IPS-18a (cell line): ENCODE measurements around the gene SELENOM.

Source experiments
- H3K27ac ChIP-seq: one replicate; pipeline ENCODE4 v1.5.1; 2013; ENCODE audit warnings: low read length
- H3K27me3 ChIP-seq: one replicate; pipeline ENCODE4 v1.6.1; 2013; ENCODE audit warnings: mild to moderate bottlenecking, low read length; ENCODE audit not compliant: control insufficient read depth, insufficient read depth
- H3K36me3 ChIP-seq: one replicate; pipeline ENCODE4 v1.6.1; 2013; ENCODE audit warnings: low read depth, low read length; ENCODE audit not compliant: control insufficient read depth
- H3K4me1 ChIP-seq: one replicate; pipeline ENCODE4 v1.6.1; 2013; ENCODE audit warnings: low read depth, low read length; ENCODE audit not compliant: control insufficient read depth
- H3K4me3 ChIP-seq: one replicate; pipeline ENCODE4 v1.5.1; 2013; ENCODE audit warnings: low read length
- H3K9ac ChIP-seq: one replicate; pipeline ENCODE4 v1.6.1; 2013; ENCODE audit warnings: mild to moderate bottlenecking, low read length, moderate library complexity
- H3K9me3 ChIP-seq: one replicate; pipeline ENCODE4 v1.6.1; 2013; ENCODE audit warnings: low read depth, low read length; ENCODE audit not compliant: control insufficient read depth

The SELENOM gene

GRCh38 chr22:31095637-31096249 is 11.6 kb downstream of the SELENOM start:
- H3K4me1 ChIP-seq: peaks cover 6% of the 10 kb centered on the region
- H3K27me3 ChIP-seq: no peaks in the 10 kb centered on the region
- no peaks in the 10 kb centered on the region for H3K9me3 ChIP-seq
- H3K9ac ChIP-seq: no peak overlapping the region
- H3K36me3 ChIP-seq: no peaks in the 10 kb centered on the region
- no peak overlapping the region for H3K4me3 ChIP-seq
- no peak overlapping the region for H3K27ac ChIP-seq

GRCh38 chr22:31094741-31095140 is 12.6 kb downstream of the SELENOM start:
- no peaks in the 10 kb centered on the region for H3K36me3 ChIP-seq
- H3K4me3 ChIP-seq: no peak overlapping the region
- peaks cover 6% of the 10 kb centered on the region for H3K4me1 ChIP-seq
- H3K27me3 ChIP-seq: no peaks in the 10 kb centered on the region
- H3K9me3 ChIP-seq: no peaks in the 10 kb centered on the region
- no peak overlapping the region for H3K9ac ChIP-seq
- no peak overlapping the region for H3K27ac ChIP-seq

- H3K9ac ChIP-seq: no peak overlapping the region
- no peaks in the 10 kb centered on the region for H3K27me3 ChIP-seq
- H3K27ac ChIP-seq: no peak overlapping the region
- H3K4me3 ChIP-seq: no peak overlapping the region
- no peaks in the 10 kb centered on the region for H3K36me3 ChIP-seq
- H3K4me1 ChIP-seq: peaks cover 6% of the 10 kb centered on the region
- no peaks in the 10 kb centered on the region for H3K9me3 ChIP-seq
Measured at GRCh38 chr22:31094021-31094551, 13.3 kb downstream of the SELENOM start.

GRCh38 chr22:31093086-31093850 is 14.1 kb downstream of the SELENOM start:
- no peaks in the 10 kb centered on the region for H3K36me3 ChIP-seq
- H3K9me3 ChIP-seq: no peaks in the 10 kb centered on the region
- H3K27me3 ChIP-seq: no peaks in the 10 kb centered on the region
- H3K4me1 ChIP-seq: peaks cover 4% of the 10 kb centered on the region
- no peak overlapping the region for H3K4me3 ChIP-seq
- no peak overlapping the region for H3K27ac ChIP-seq
- no peak overlapping the region for H3K9ac ChIP-seq

GRCh38 chr22:31092161-31092560 is 15.2 kb downstream of the SELENOM start:
- no peaks in the 10 kb centered on the region for H3K36me3 ChIP-seq
- no peaks in the 10 kb centered on the region for H3K27me3 ChIP-seq
- no peak overlapping the region for H3K9ac ChIP-seq
- H3K4me1 ChIP-seq: no peaks in the 10 kb centered on the region
- no peak overlapping the region for H3K27ac ChIP-seq
- H3K4me3 ChIP-seq: no peak overlapping the region
- no peaks in the 10 kb centered on the region for H3K9me3 ChIP-seq

- Histone ChIP-seq H3K27me3 (no peaks in the 10 kb centered on the region), H3K27ac (no peak overlapping the region), H3K9ac (no peak overlapping the region), H3K36me3 (no peaks in the 10 kb centered on the region), H3K9me3 (no peaks in the 10 kb centered on the region), H3K4me1 (no peaks in the 10 kb centered on the region), H3K4me3 (no peak overlapping the region)
Measured at GRCh38 chr22:31091106-31091975, 16.0 kb downstream of the SELENOM start.

- H3K36me3 ChIP-seq: no peaks in the 10 kb centered on the region
- H3K27me3 ChIP-seq: no peaks in the 10 kb centered on the region
- no peaks in the 10 kb centered on the region for H3K9me3 ChIP-seq
- no peak overlapping the region for H3K4me3 ChIP-seq
- no peak overlapping the region for H3K9ac ChIP-seq
- H3K27ac ChIP-seq: no peak overlapping the region
- H3K4me1 ChIP-seq: peaks cover 4% of the 10 kb centered on the region
Measured at GRCh38 chr22:31090217-31091085, 16.9 kb downstream of the SELENOM start.

GRCh38 chr22:31089160-31090100 is 17.9 kb downstream of the SELENOM start:
- no peak overlapping the region for H3K9ac ChIP-seq

GRCh38 chr22:31088233-31088986 is 19.0 kb downstream of the SELENOM start:
- Histone ChIP-seq H3K4me3 (no peak overlapping the region), H3K9ac (no peak overlapping the region), H3K9me3 (no peaks in the 10 kb centered on the region), H3K36me3 (no peaks in the 10 kb centered on the region), H3K4me1 (peaks cover 13% of the 10 kb centered on the region), H3K27me3 (no peaks in the 10 kb centered on the region), H3K27ac (no peak overlapping the region)

More at GRCh38 chr22:31089160-31090100, 17.9 kb downstream of the SELENOM start:
- no peak overlapping the region for H3K4me3 ChIP-seq
- H3K27me3 ChIP-seq: no peaks in the 10 kb centered on the region
- no peak overlapping the region for H3K27ac ChIP-seq
- no peaks in the 10 kb centered on the region for H3K36me3 ChIP-seq
- H3K9me3 ChIP-seq: no peaks in the 10 kb centered on the region
- peaks cover 4% of the 10 kb centered on the region for H3K4me1 ChIP-seq
